IMR-90 (cell line): ENCODE data around the gene GNAI3. TPM values are rescaled to one million over a fixed set of nuclear protein-coding genes. Genes with fewer than 3 reads are reported as not detected.
A peak's percentile ranks its signal among the peaks of the same experiment; 100 is the strongest.

ENCODE experiments used
- ATAC-seq: fragments of 200-7000 bp; cut with Tn5 transposase; 2 replicates; pipeline ENCODE4 v1.9.1; 2020; ENCODE audit warnings: low read depth, mild to moderate bottlenecking, moderate library complexity
- BruUV-seq: library from RNA; stranded (reverse); fragments of 400-500 nt; replicated peaks from 2 replicates; lab custom pipeline; 2021; lab: Mats Ljungman, UMichigan
- CTCF ChIA-PET: fragments of 300-600 bp; formaldehyde crosslinking; extraction: SDS; loops from one replicate; lab custom pipeline; 2021; ENCODE audit warnings: antibody characterized with exemption; lab: Yijun Ruan, JAX
- POLR2A ChIA-PET: fragments of 300-600 bp; sonication (Branson Sonifier 250); formaldehyde crosslinking; loops from one replicate; lab custom pipeline; 2022; ENCODE audit warnings: antibody characterized with exemption; ENCODE audit not compliant: unreplicated experiment; lab: Charles Lee
- DNase-seq: peaks from one replicate; pipeline ENCODE4 v3.0.0; 2013
- H2AFZ ChIP-seq: replicated peaks from 2 replicates; pipeline ENCODE3; 2013; ENCODE audit warnings: low read length, mild to moderate bottlenecking; ENCODE audit not compliant: poor library complexity
- H2AK5ac ChIP-seq: 2 replicates; pipeline ENCODE4 v1.6.1; 2013; ENCODE audit warnings: low read depth, low read length, inconsistent platforms
- H2AK9ac ChIP-seq: replicated peaks from 2 replicates; pipeline ENCODE3; 2013; ENCODE audit warnings: mild to moderate bottlenecking, low read depth, low read length, moderate library complexity; ENCODE audit not compliant: poor library complexity
- H2BK120ac ChIP-seq: 2 replicates; pipeline ENCODE4 v1.6.1; 2013; ENCODE audit warnings: low read depth, low read length, inconsistent platforms
- H2BK15ac ChIP-seq: 3 replicates; pipeline ENCODE4 v1.6.1; 2013; ENCODE audit warnings: low read depth, low read length, inconsistent platforms
- H2BK20ac ChIP-seq: 2 replicates; pipeline ENCODE4 v1.6.1; 2013; ENCODE audit warnings: low read depth, mild to moderate bottlenecking, inconsistent platforms, low read length, moderate library complexity
- H2BK5ac ChIP-seq: 2 replicates; pipeline ENCODE4 v1.6.1; 2013; ENCODE audit warnings: mild to moderate bottlenecking, low read depth, low read length, inconsistent platforms; ENCODE audit not compliant: poor library complexity, severe bottlenecking
- H3K14ac ChIP-seq: replicated peaks from 2 replicates; pipeline ENCODE4 v1.6.1; 2013; ENCODE audit warnings: low read depth, low read length, inconsistent platforms
- H3K18ac ChIP-seq: 2 replicates; pipeline ENCODE4 v1.6.1; 2013; ENCODE audit warnings: low read depth, low read length, control low read depth
- H3K23ac ChIP-seq: 2 replicates; pipeline ENCODE4 v1.6.1; 2013; ENCODE audit warnings: low read depth, low read length, inconsistent platforms
- H3K27ac ChIP-seq: 2 replicates; pipeline ENCODE4 v1.5.1; 2013; ENCODE audit warnings: mild to moderate bottlenecking, control low read depth, low read length; ENCODE audit not compliant: insufficient read depth
- H3K27me3 ChIP-seq: 2 replicates; pipeline ENCODE4 v1.6.1; 2013; ENCODE audit warnings: low read length; ENCODE audit not compliant: control insufficient read depth, insufficient read depth
- H3K36me3 ChIP-seq: 2 replicates; pipeline ENCODE4 v1.6.1; 2013; ENCODE audit warnings: low read length, mixed read lengths; ENCODE audit not compliant: control insufficient read depth, insufficient read depth
- H3K4ac ChIP-seq: 2 replicates; pipeline ENCODE4 v1.6.1; 2013; ENCODE audit warnings: low read depth, low read length, inconsistent platforms
- H3K4me1 ChIP-seq: 2 replicates; pipeline ENCODE4 v1.6.1; 2013; ENCODE audit warnings: low read length, mixed read lengths; ENCODE audit not compliant: control insufficient read depth, insufficient read depth
- H3K4me2 ChIP-seq: 2 replicates; pipeline ENCODE4 v1.6.1; 2013; ENCODE audit warnings: low read depth, mild to moderate bottlenecking, control low read depth, low read length, moderate library complexity
- H3K4me3 ChIP-seq: 2 replicates; pipeline ENCODE4 v1.5.1; 2013; ENCODE audit warnings: low read depth, mild to moderate bottlenecking, control low read depth, low read length, moderate library complexity; ENCODE audit not compliant: insufficient read depth
- H3K56ac ChIP-seq: 2 replicates; pipeline ENCODE4 v1.6.1; 2013; ENCODE audit warnings: low read length, inconsistent platforms; ENCODE audit not compliant: insufficient read depth; ENCODE audit errors: extremely low read depth
- H3K79me1 ChIP-seq, 2 experiments: 2 replicates each; pipeline ENCODE4 v1.6.1; 2013; ENCODE audit warnings: low read length in 2 of 2, inconsistent platforms in 1 of 2, low read depth in 1 of 2
- H3K9ac ChIP-seq: 2 replicates; pipeline ENCODE4 v1.6.1; 2013; ENCODE audit warnings: low read depth, low read length, control low read depth
- H3K9me1 ChIP-seq: 2 replicates; pipeline ENCODE4 v1.6.1; 2013; ENCODE audit warnings: low read length, inconsistent platforms; ENCODE audit not compliant: insufficient read depth
- H3K9me3 ChIP-seq: 2 replicates; pipeline ENCODE4 v1.6.1; 2013; ENCODE audit warnings: low read length; ENCODE audit not compliant: control insufficient read depth, insufficient read depth
- H4K20me1 ChIP-seq: 2 replicates; pipeline ENCODE4 v1.6.1; 2013; ENCODE audit warnings: low read length, inconsistent platforms; ENCODE audit not compliant: insufficient read depth
- H4K5ac ChIP-seq: 2 replicates; pipeline ENCODE4 v1.6.1; 2013; ENCODE audit warnings: mild to moderate bottlenecking, low read depth, low read length, control low read depth
- H4K8ac ChIP-seq, 2 experiments: 2 replicates each; pipeline ENCODE4 v1.6.1; 2013; ENCODE audit warnings: low read depth in 2 of 2, low read length in 2 of 2, control low read depth in 1 of 2, inconsistent platforms in 1 of 2
- H4K91ac ChIP-seq: 2 replicates; pipeline ENCODE4 v1.6.1; 2013; ENCODE audit warnings: low read depth, low read length, inconsistent platforms; ENCODE audit not compliant: insufficient read depth
- BHLHE40 ChIP-seq: fragments of 150-350 bp; IDR thresholded peaks from 2 replicates; pipeline ENCODE4 v1.6.1; 2016; ENCODE audit warnings: mild to moderate bottlenecking, low read depth, low read length
- CEBPB ChIP-seq: IDR thresholded peaks from 2 replicates; pipeline ENCODE4 v1.6.1; 2012; ENCODE audit warnings: low read depth, low read length, improper control_type of control experiment
- CTCF ChIP-seq: conservative IDR thresholded peaks from 2 replicates; pipeline ENCODE4 v1.5.1; 2012; ENCODE audit warnings: mild to moderate bottlenecking, low read depth, low read length, improper control_type of control experiment
- ELK1 ChIP-seq: fragments of 150-350 bp; IDR thresholded peaks from 2 replicates; pipeline ENCODE4 v1.6.1; 2016; ENCODE audit warnings: low read depth, mild to moderate bottlenecking, low read length, moderate library complexity, borderline replicate concordance
- MAZ ChIP-seq: IDR thresholded peaks from 2 replicates; pipeline ENCODE4 v1.6.1; 2012; ENCODE audit warnings: low read depth, mild to moderate bottlenecking, low read length, improper control_type of control experiment, moderate library complexity, borderline replicate concordance
- NFE2L2 ChIP-seq: fragments of 150-350 bp; IDR thresholded peaks from 2 replicates; pipeline ENCODE4 v1.6.1; 2016; ENCODE audit warnings: low read depth, mild to moderate bottlenecking, low read length
- RAD21 ChIP-seq: IDR thresholded peaks from 2 replicates; pipeline ENCODE4 v1.6.1; 2012; ENCODE audit warnings: low read length, improper control_type of control experiment
- RCOR1 ChIP-seq: IDR thresholded peaks from 2 replicates; pipeline ENCODE4 v1.6.1; 2012; ENCODE audit warnings: mild to moderate bottlenecking, low read length, improper control_type of control experiment; ENCODE audit not compliant: insufficient replicate concordance
- SMC3 ChIP-seq: fragments of 150-350 bp; IDR thresholded peaks from 2 replicates; pipeline ENCODE4 v1.6.1; 2016; ENCODE audit warnings: low read depth, mild to moderate bottlenecking, antibody characterized with exemption, low read length, moderate library complexity
- WGBS, 2 experiments: methylation state at CpG; one replicate each; pipeline versions ENCODE4 v1.1.5 to v1.1.7; 2013; ENCODE audit warnings: missing lambda C conversion rate in 2 of 2; ENCODE audit not compliant: insufficient read length in 1 of 2; ENCODE audit errors: extremely low coverage in 2 of 2; 5-methylcytosine and 5-hydroxymethylcytosine counted together
- dilution Hi-C: fragments of 300-500 bp; cut with HindIII; formaldehyde crosslinking; loops from one replicate; pipeline ENCODE4 v1.14.3; 2018; ENCODE audit warnings: low sequenced_read_pairs; ENCODE audit not compliant: unreplicated experiment
- in situ Hi-C: fragments of 300-500 bp; cut with MboI; formaldehyde crosslinking; loops from 3 replicates; pipeline ENCODE4 v1.14.3; 2019; ENCODE audit warnings: low sequenced_read_pairs, inconsistent platforms, mixed read lengths
- intact Hi-C: fragments of 100-400 bp; cut with micrococcal nuclease; formaldehyde crosslinking; loops from 2 replicates; pipeline ENCODE4 v1.10.0; 2022
- polyA plus RNA-seq, 3 experiments: library from polyadenylated mRNA; depleted of rRNA; stranded (reverse); fragments of >200 nt; gene quantifications; 2 replicates each; pipeline ENCODE4 v1.2.3, GENCODE V29; 2012; ENCODE audit warnings: low replicate concordance in 1 of 3
- total RNA-seq: library from RNA; depleted of rRNA; stranded (reverse); fragments of >200 nt; gene quantifications from 2 replicates; pipeline ENCODE4 v1.2.3, GENCODE V29; 2012

The GNAI3 gene
- total and polyA plus RNA-seq, 2 of the 4 experiments (the other 2 are of a cell fraction): 5.9 to 14.9 TPM

- H2BK5ac ChIP-seq: no peak overlapping the region
- TF ChIP-seq ELK1 (no peak), CTCF (no peak), SMC3 (no peak), RCOR1 (no peak), NFE2L2 (no peak), MAZ (no peak), CEBPB (no peak), RAD21 (no peak), BHLHE40 (no peak)
- dilution Hi-C loops: no loop called here
- no peak overlapping the region for H4K5ac ChIP-seq
- H3K14ac ChIP-seq: no peak overlapping the region
- H3K4me1 ChIP-seq: peaks cover 7% of the 10 kb centered on the region
- no peaks in the 10 kb centered on the region for H4K20me1 ChIP-seq
- in situ Hi-C loops: no loop called here
- no peak for ATAC-seq
- H3K23ac ChIP-seq: no peak overlapping the region
- no peak overlapping the region for H2BK120ac ChIP-seq
- no peaks in the 10 kb centered on the region; the same call in 1 of the 2 replicates for H3K9me1 ChIP-seq
- H3K36me3 ChIP-seq: no peaks in the 10 kb centered on the region
- H3K9ac ChIP-seq: no peak overlapping the region
- H3K9me3 ChIP-seq: no peaks in the 10 kb centered on the region
- no peak overlapping the region for H3K27ac ChIP-seq
- no peak for DNase-seq
- no peak overlapping the region for H2BK15ac ChIP-seq
- no TSS peak for BruUV-seq
- no peak overlapping the region for H3K4ac ChIP-seq
- H3K27me3 ChIP-seq: peaks cover 15% of the 10 kb centered on the region
- intact Hi-C loops: no loop called here
- no peaks in the 10 kb centered on the region for H3K79me1 ChIP-seq
- H3K4me2 ChIP-seq: no peak overlapping the region
- no peak overlapping the region for H3K18ac ChIP-seq
- H3K56ac ChIP-seq: no peak overlapping the region
- ChIA-PET CTCF (interaction anchor here (1.1 kb wide), 1 partner anchor 37 kb away, joined by 3 read pairs; no protein-coding TSS in a partner anchor), POLR2A (no interaction called here)
- no peak overlapping the region for H2BK20ac ChIP-seq
- H4K91ac ChIP-seq: no peak overlapping the region
- 87% methylated on average over 3 of the region's 9 CpGs; no CpG with 5 or more reads in 1 of the 2 experiments for WGBS, 2 experiments
- H2AK9ac ChIP-seq: no peak overlapping the region
- H2AFZ ChIP-seq: peak overlapping the region; percentile 36
- no peak overlapping the region for H3K4me3 ChIP-seq
- no peak overlapping the region for H2AK5ac ChIP-seq
- H4K8ac ChIP-seq: no peak overlapping the region
These were observed 20.3 kb upstream of the GNAI3 start for GRCh38 chr1:109527846-109528695.
